SHP77 (cell line): Measurements from ENCODE around the gene KIAA1217.

ENCODE experiments used
- DNase-seq, 2 experiments: peaks; one replicate each; lab custom pipeline; 2025; lab: John Stamatoyannopoulos, UW

Gene KIAA1217

GRCh38 chr10:24502006-24502405, 293.1 kb downstream of the KIAA1217 start:
- no peak for DNase-seq

GRCh38 chr10:24502801-24503460, 294.0 kb downstream of the KIAA1217 start:
- DNase-seq, result no peak

GRCh38 chr10:24503461-24504320, 294.8 kb downstream of the KIAA1217 start:
- peak in 1 of 2 experiments; percentile 1 for DNase-seq

- no peak for DNase-seq
These were observed 296.8 kb downstream of the KIAA1217 start for GRCh38 chr10:24505759-24506158.

- DNase-seq, result no peak
These were observed 304.2 kb downstream of the KIAA1217 start for GRCh38 chr10:24513155-24513554.

GRCh38 chr10:24515481-24515880, 306.5 kb downstream of the KIAA1217 start:
- DNase-seq, result no peak

GRCh38 chr10:24518411-24518810, 309.5 kb downstream of the KIAA1217 start:
- DNase-seq, result no peak

GRCh38 chr10:24518981-24519597, 310.2 kb downstream of the KIAA1217 start:
- peak; percentile 37 to 41 for DNase-seq

- DNase-seq, result no peak
These were observed 311.0 kb downstream of the KIAA1217 start for GRCh38 chr10:24519950-24520349.

- no peak for DNase-seq
These were observed 315.4 kb downstream of the KIAA1217 start for GRCh38 chr10:24524314-24524713.

- DNase-seq, result no peak
These were observed 317.2 kb downstream of the KIAA1217 start for GRCh38 chr10:24526085-24526649.

GRCh38 chr10:24528946-24529345, 320.0 kb downstream of the KIAA1217 start:
- DNase-seq, result no peak

GRCh38 chr10:24531439-24531838, 322.5 kb downstream of the KIAA1217 start:
- no peak for DNase-seq

GRCh38 chr10:24533981-24534380, 325.0 kb downstream of the KIAA1217 start:
- DNase-seq, result no peak

- no peak for DNase-seq
These were observed 327.7 kb downstream of the KIAA1217 start for GRCh38 chr10:24536636-24537035.

GRCh38 chr10:24541239-24541753, 332.4 kb downstream of the KIAA1217 start:
- DNase-seq, result no peak

- DNase-seq, result no peak
These were observed 333.7 kb downstream of the KIAA1217 start for GRCh38 chr10:24542314-24543270.

- DNase-seq, result no peak
These were observed 335.8 kb downstream of the KIAA1217 start for GRCh38 chr10:24544776-24545175.

GRCh38 chr10:24545585-24545984, 336.6 kb downstream of the KIAA1217 start:
- DNase-seq, result no peak

- DNase-seq, result no peak
These were observed 341.7 kb downstream of the KIAA1217 start for GRCh38 chr10:24550680-24551079.

- DNase-seq, result no peak
These were observed 342.2 kb downstream of the KIAA1217 start for GRCh38 chr10:24551161-24551560.
